ENCODE results near the gene FGF13. TPM values are rescaled to one million over a fixed set of nuclear protein-coding genes. Genes with fewer than 3 reads are reported as not detected.

Gene FGF13
- polyA plus RNA-seq, 3 donors: not detected

GRCh38 chrX:138742217-138742616, 30.7 kb upstream of the FGF13 start:
- Mint-ChIP-seq H3K27me3 (ENCODE audit: low read depth in 3 of 3) (peaks cover 0 to 3% (median 2%) of the 10 kb centered on the region in 3 donors), H3K9me3 (peaks cover 0 to 2% (median 0%) of the 10 kb centered on the region in 7 donors), H3K27ac (no peak overlapping the region), H3K4me3 (no peak overlapping the region), H3K4me1 (no peaks in the 10 kb centered on the region), H3K36me3 (no peaks in the 10 kb centered on the region)
- Histone ChIP-seq H3K4me3 (replicated peaks in 1 of 3; ENCODE audit: low read depth in 2 of 3, low read length in 3 of 3) (no peak overlapping the region), H3K27ac (ENCODE audit: low read depth in 1 of 2, low read length in 2 of 2) (no peak overlapping the region), H4K20me1 (ENCODE audit: insufficient read depth, low read length) (no peaks in the 10 kb centered on the region), H2AFZ (ENCODE audit: insufficient read depth, low read depth, low read length, poor library complexity, severe bottlenecking) (no peak overlapping the region), H3K79me2 (ENCODE audit: insufficient read depth, low read length) (no peaks in the 10 kb centered on the region), H3K36me3 (replicated peaks in 1 of 2; ENCODE audit: control insufficient read depth in 1 of 2, insufficient read depth in 2 of 2, low read length in 2 of 2) (no peaks in the 10 kb centered on the region), H3K27me3 (ENCODE audit: control insufficient read depth in 2 of 2, insufficient read depth in 2 of 2, low read length in 2 of 2) (peaks cover 0 to 11% of the 10 kb centered on the region in 2 donors), H3K4me2 (replicated peaks; ENCODE audit: extremely low read depth, low read length, poor library complexity, severe bottlenecking) (no peak overlapping the region), H3K4me1 (ENCODE audit: control insufficient read depth in 1 of 2, insufficient read depth in 2 of 2, low read length in 2 of 2) (no peaks in the 10 kb centered on the region), H3K9ac (ENCODE audit: insufficient read depth, low read length, poor library complexity, severe bottlenecking) (no peak overlapping the region), H3K9me3 (replicated peaks in 1 of 2; ENCODE audit: control insufficient read depth in 1 of 2, insufficient read depth in 1 of 2, low read length in 2 of 2) (no peaks in the 10 kb centered on the region)
- DNase-seq: no peak
- 100% methylated on average over 1 of the region's 5 CpGs for WGBS (ENCODE audit: insufficient coverage)
- no peak for TF ChIP-seq CTCF (IDR thresholded peaks at IDR 0.05)
- intact Hi-C loops (cut with micrococcal nuclease): no loop called here

- Mint-ChIP-seq H3K36me3 (no peaks in the 10 kb centered on the region), H3K27me3 (ENCODE audit: low read depth in 3 of 3) (peaks cover 0 to 3% (median 2%) of the 10 kb centered on the region in 3 donors), H3K27ac (no peak overlapping the region), H3K4me3 (no peak overlapping the region), H3K9me3 (peaks cover 0 to 2% (median 0%) of the 10 kb centered on the region in 7 donors), H3K4me1 (no peaks in the 10 kb centered on the region)
- H3K4me3 ChIP-seq (replicated peaks in 1 of 3; ENCODE audit: low read depth in 2 of 3, low read length in 3 of 3): no peak overlapping the region
- H3K27ac ChIP-seq (ENCODE audit: low read depth in 1 of 2, low read length in 2 of 2): no peak overlapping the region
- H3K9ac ChIP-seq (ENCODE audit: insufficient read depth, low read length, poor library complexity, severe bottlenecking): no peak overlapping the region
- TF ChIP-seq CTCF (IDR thresholded peaks at IDR 0.05): no peak
- intact Hi-C loops (cut with micrococcal nuclease): no loop called here
- WGBS (ENCODE audit: insufficient coverage): no CpG with 5 or more reads among the region's 2 CpGs
- no peaks in the 10 kb centered on the region for H3K9me3 ChIP-seq (replicated peaks in 1 of 2; ENCODE audit: control insufficient read depth in 1 of 2, insufficient read depth in 1 of 2, low read length in 2 of 2)
- H3K79me2 ChIP-seq (ENCODE audit: insufficient read depth, low read length): no peaks in the 10 kb centered on the region
- no peaks in the 10 kb centered on the region for H3K36me3 ChIP-seq (replicated peaks in 1 of 2; ENCODE audit: control insufficient read depth in 1 of 2, insufficient read depth in 2 of 2, low read length in 2 of 2)
- no peaks in the 10 kb centered on the region for H3K4me1 ChIP-seq (ENCODE audit: control insufficient read depth in 1 of 2, insufficient read depth in 2 of 2, low read length in 2 of 2)
- H3K27me3 ChIP-seq (ENCODE audit: control insufficient read depth in 2 of 2, insufficient read depth in 2 of 2, low read length in 2 of 2): peaks cover 0 to 14% of the 10 kb centered on the region in 2 donors
- no peak overlapping the region for H2AFZ ChIP-seq (ENCODE audit: insufficient read depth, low read depth, low read length, poor library complexity, severe bottlenecking)
- no peak overlapping the region for H3K4me2 ChIP-seq (replicated peaks; ENCODE audit: extremely low read depth, low read length, poor library complexity, severe bottlenecking)
- no peak for DNase-seq
- no peaks in the 10 kb centered on the region for H4K20me1 ChIP-seq (ENCODE audit: insufficient read depth, low read length)
Observed at GRCh38 chrX:138740341-138740740, 28.8 kb upstream of the FGF13 start.

All from CD14-positive monocyte (primary cell).